Ishikawa (cell line): ENCODE data around the gene ZNF429.

Source experiments
- CEBPB ChIP-seq: IDR thresholded peaks from 2 replicates; pipeline ENCODE4 v1.6.1; 2012
- CREB1 ChIP-seq: IDR thresholded peaks from 2 replicates; pipeline ENCODE4 v1.6.1; 2012; ENCODE audit warnings: low read depth
- EGR1 ChIP-seq: IDR thresholded peaks from 2 replicates; pipeline ENCODE4 v1.6.1; 2012
- EP300 ChIP-seq: IDR thresholded peaks from 2 replicates; pipeline ENCODE4 v1.6.1; 2012; ENCODE audit warnings: borderline replicate concordance
- FOXM1 ChIP-seq: IDR thresholded peaks from 2 replicates; pipeline ENCODE4 v1.6.1; 2012; ENCODE audit warnings: low read depth, borderline replicate concordance
- MAX ChIP-seq: IDR thresholded peaks from 2 replicates; pipeline ENCODE4 v1.6.1; 2012
- NFIC ChIP-seq: IDR thresholded peaks from 2 replicates; pipeline ENCODE4 v1.6.1; 2012
- RAD21 ChIP-seq: IDR thresholded peaks from 2 replicates; pipeline ENCODE4 v1.6.1; 2012; ENCODE audit warnings: low read depth
- TAF1 ChIP-seq: IDR thresholded peaks from 2 replicates; pipeline ENCODE4 v1.6.1; 2012; ENCODE audit warnings: low read depth, mild to moderate bottlenecking
- TCF12 ChIP-seq: IDR thresholded peaks from 2 replicates; pipeline ENCODE4 v1.6.1; 2012; ENCODE audit warnings: low read depth
- TEAD4 ChIP-seq: IDR thresholded peaks from 2 replicates; pipeline ENCODE4 v1.6.1; 2012
- USF1 ChIP-seq: IDR thresholded peaks from 2 replicates; pipeline ENCODE4 v1.6.1; 2012
- YY1 ChIP-seq: IDR thresholded peaks from 2 replicates; pipeline ENCODE4 v1.6.1; 2012; ENCODE audit warnings: low read depth
- ZBTB7A ChIP-seq: IDR thresholded peaks from 2 replicates; pipeline ENCODE4 v1.6.1; 2012; ENCODE audit warnings: low read depth
- TF ChIP-seq, protein P1 (sequence below): IDR thresholded peaks from 2 replicates; pipeline ENCODE4 v1.6.1; 2012; ENCODE audit warnings: low read depth, mild to moderate bottlenecking

Gene ZNF429

GRCh38 chr19:21587117-21587461 lies 81.7 kb downstream of the ZNF429 start:
- TF ChIP-seq EGR1, result no peak
- TF ChIP-seq YY1, result no peak
- no peak for TF ChIP-seq EP300
- TF ChIP-seq CEBPB, result no peak
- no peak for TF ChIP-seq TEAD4
- TF ChIP-seq ZBTB7A, result no peak
- no peak for TF ChIP-seq FOXM1
- no peak for TF ChIP-seq TAF1
- no peak for TF ChIP-seq RAD21
- TF ChIP-seq NFIC, result no peak
- TF ChIP-seq, protein P1, sequence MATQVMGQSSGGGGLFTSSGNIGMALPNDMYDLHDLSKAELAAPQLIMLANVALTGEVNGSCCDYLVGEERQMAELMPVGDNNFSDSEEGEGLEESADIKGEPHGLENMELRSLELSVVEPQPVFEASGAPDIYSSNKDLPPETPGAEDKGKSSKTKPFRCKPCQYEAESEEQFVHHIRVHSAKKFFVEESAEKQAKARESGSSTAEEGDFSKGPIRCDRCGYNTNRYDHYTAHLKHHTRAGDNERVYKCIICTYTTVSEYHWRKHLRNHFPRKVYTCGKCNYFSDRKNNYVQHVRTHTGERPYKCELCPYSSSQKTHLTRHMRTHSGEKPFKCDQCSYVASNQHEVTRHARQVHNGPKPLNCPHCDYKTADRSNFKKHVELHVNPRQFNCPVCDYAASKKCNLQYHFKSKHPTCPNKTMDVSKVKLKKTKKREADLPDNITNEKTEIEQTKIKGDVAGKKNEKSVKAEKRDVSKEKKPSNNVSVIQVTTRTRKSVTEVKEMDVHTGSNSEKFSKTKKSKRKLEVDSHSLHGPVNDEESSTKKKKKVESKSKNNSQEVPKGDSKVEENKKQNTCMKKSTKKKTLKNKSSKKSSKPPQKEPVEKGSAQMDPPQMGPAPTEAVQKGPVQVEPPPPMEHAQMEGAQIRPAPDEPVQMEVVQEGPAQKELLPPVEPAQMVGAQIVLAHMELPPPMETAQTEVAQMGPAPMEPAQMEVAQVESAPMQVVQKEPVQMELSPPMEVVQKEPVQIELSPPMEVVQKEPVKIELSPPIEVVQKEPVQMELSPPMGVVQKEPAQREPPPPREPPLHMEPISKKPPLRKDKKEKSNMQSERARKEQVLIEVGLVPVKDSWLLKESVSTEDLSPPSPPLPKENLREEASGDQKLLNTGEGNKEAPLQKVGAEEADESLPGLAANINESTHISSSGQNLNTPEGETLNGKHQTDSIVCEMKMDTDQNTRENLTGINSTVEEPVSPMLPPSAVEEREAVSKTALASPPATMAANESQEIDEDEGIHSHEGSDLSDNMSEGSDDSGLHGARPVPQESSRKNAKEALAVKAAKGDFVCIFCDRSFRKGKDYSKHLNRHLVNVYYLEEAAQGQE, result no peak
- no peak for TF ChIP-seq CREB1
- TF ChIP-seq MAX, result no peak
- TF ChIP-seq USF1, result no peak
- TF ChIP-seq TCF12, result no peak

- no peak for TF ChIP-seq TAF1
- TF ChIP-seq, protein P1, result no peak
- no peak for TF ChIP-seq YY1
- TF ChIP-seq NFIC, result no peak
- no peak for TF ChIP-seq CEBPB
- TF ChIP-seq TEAD4, result no peak
- no peak for TF ChIP-seq EGR1
- TF ChIP-seq ZBTB7A, result no peak
- no peak for TF ChIP-seq FOXM1
- TF ChIP-seq MAX, result no peak
- no peak for TF ChIP-seq TCF12
- no peak for TF ChIP-seq CREB1
- no peak for TF ChIP-seq USF1
- TF ChIP-seq EP300, result no peak
- no peak for TF ChIP-seq RAD21
These were observed 82.1 kb downstream of the ZNF429 start for GRCh38 chr19:21587549-21587948.

- TF ChIP-seq MAX, result no peak
- TF ChIP-seq, protein P1, result no peak
These were observed 82.7 kb downstream of the ZNF429 start for GRCh38 chr19:21588065-21588601.

- TF ChIP-seq MAX (no peak), TAF1 (no peak), RAD21 (no peak), USF1 (no peak), EP300 (no peak), FOXM1 (no peak), YY1 (no peak), TCF12 (no peak), ZBTB7A (no peak), EGR1 (no peak)
These were observed 85.5 kb downstream of the ZNF429 start for GRCh38 chr19:21590867-21591266.
